Inflammatory macrophage treated with lipopolysaccharide for 1 hour (primary cell): ENCODE measurements around the gene SMURF2.
"Not testable (repeated sequence)": the region's sequence is repeated elsewhere in the genome, so short reads cannot be mapped to it uniquely, and the experiment has no call there.

Experiments used
- DNase-seq, 2 donors: peaks; one replicate each; pipeline ENCODE4 v3.0.0-alpha.2; 2020 to 2022

Gene SMURF2

DNA sequence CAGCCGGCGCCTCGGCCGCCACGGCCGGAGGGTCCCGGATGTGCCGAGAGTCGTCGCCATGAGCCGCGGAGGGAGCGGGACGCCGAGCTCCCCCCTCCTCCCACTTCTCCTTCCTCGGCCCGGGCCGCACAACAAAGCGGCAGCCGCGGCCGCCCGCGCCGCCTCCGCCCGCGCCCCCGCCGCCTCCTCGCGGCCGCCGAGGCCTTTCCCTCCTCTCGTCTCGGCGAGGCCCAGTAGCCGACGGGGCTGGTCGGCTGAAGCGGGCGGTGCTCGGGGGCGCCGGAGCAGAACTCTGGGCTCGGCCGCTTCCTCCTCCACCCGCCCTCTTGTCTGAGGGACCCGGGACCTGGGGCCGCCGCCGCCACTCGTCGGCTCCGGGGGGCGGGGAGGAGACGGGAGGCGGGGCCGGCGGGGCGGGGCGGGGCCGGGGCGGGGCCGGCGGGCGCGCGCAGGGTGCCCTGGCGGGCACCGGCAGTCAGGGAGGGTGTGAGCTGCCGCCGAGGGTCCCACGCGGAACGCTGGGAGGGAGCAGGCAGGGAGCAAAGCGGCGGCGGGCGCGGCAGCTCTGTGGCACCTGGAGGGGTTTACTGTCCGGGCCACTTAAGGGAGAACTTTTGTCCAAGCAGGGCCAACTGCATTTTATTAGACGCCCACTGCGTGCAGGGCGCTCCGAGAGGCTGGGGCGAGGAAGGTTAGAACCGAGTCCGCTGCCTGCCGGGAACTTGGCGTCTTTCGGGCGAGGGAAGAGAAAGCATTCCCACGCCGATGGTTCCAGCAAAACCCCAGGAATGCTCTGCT lies at the start of gene SMURF2:
TSS of gene SMURF2 (minus strand) at position 332 of the 798 bp plus-strand sequence. CDS start 427 bp downstream, outside the sequence.
- peak; percentile 68 to 72 for DNase-seq

DNA sequence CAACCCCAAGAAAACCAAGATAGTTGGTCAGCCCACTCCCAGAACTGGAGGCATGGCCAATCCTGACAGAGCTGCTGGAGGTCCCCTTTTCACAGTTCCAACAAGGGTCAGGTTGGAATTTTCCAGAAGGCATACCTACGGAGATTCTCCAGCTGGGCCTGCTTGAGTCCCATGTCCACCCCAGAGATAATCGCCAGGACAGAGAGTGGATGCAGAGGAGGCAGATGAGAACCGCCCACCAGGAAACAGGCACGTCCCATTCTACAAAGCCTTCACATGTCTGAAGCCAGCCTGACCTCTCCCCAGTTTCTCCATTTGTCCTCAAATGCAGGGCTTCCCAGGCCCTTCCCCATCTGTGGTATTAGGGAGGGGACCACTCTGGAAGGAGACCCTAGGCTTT lies 47.4 kb upstream of the SMURF2 start:
- no peak for DNase-seq

- peak; percentile 80 to 89 for DNase-seq
These were observed 45.0 kb upstream of the SMURF2 start for GRCh38 chr17:64707050-64707591.

DNA sequence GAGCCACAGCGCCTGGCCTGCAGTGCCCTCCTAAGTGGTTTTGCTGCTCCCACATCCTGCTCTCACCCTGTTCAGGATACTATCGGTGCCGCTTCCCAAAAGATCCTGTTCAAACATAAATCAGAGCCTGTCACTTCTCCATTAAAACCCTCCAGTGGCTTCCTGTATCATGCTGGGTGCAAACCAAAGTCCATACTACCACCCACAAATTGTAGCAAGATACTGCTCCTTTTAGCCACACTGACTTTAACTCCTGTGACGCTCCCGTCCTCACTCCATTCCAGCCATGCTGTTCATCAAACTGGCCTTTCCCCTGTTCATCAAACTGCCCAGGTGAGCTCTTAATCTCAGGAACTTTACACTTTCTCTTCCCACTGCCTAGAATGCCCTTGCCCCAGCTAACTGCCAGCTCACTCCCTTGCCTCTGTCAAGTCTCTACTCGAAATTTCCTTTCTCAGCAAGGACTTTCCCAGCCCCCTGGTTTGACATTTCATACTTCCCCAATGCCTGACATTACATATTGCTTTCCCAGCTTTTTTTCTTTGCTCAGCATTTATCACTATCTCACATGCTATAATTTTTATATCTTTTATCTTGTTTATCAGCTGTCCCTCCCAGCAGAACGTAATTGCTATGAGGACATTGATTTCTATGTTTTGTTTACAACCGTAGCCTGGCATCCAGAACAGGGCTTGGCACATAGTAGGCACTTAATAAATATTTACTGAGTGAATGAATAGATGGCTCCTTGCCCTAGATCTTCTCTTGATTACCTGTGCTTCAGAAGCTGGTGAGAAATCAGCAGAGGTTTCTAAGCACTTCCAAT lies 44.3 kb upstream of the SMURF2 start:
- DNase-seq: peak; percentile 86 to 88

DNA sequence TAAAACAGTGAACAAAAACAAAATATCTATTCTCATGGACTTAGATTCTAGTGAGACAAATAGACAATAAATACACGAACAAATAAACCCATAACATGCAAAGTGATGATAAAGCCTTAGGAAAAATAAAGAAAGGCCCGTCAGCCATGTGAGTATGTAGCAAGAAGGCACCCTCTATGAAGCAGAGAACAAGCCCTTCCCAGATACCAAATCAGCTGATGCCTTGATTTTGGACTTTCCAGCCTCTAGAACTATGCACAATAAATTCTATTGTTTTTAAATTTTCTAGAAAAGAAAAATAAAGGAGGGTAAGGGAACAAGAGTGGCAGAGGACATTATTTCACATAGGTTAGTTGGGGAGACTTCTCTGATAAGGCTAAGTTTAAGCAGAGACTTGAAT lies 40.7 kb upstream of the SMURF2 start:
- DNase-seq: no peak

- DNase-seq: no peak
These were observed 36.6 kb upstream of the SMURF2 start for GRCh38 chr17:64698725-64699124.

GRCh38 chr17:64694207-64694606 lies 32.1 kb upstream of the SMURF2 start:
- peak; percentile 93 to 97 for DNase-seq

DNA sequence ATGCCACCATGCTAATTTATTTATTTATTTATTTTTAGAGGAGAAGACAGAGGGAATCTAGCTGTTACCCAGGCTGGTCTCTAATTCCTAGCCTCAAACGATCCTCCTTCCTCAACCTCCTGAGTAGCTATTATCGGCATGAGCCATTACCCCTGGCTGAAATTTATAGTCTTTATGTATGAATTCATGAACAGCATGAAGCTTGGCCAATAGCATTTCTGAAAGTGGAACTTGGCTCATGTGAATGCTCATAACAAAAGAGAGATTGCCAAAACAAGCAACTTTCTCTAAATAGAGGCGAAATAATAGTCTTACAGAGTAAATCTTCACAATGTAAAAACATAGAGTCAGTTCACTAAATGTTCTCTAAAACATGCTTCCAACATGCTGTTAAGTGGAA lies 30.1 kb upstream of the SMURF2 start:
- no peak for DNase-seq

DNA sequence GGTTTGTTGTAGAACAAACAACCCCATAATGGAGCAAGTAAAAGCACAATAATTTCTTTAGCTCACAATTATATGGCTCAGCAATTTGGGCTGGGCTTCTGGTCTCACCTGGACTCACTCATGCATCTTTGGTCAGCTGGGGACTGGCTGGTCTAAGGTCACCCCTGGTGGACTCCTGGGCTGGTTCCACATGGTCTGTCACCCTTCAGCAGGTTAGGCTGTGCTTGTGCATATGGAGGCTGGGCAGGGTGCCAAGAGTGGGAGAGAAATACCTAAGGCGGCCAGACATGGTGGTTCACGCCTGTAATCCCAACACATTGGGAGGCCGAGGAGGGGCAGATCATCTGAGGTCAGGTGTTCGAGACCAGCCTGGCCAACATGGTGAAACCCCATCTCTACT lies 27.0 kb upstream of the SMURF2 start:
- no peak for DNase-seq

DNA sequence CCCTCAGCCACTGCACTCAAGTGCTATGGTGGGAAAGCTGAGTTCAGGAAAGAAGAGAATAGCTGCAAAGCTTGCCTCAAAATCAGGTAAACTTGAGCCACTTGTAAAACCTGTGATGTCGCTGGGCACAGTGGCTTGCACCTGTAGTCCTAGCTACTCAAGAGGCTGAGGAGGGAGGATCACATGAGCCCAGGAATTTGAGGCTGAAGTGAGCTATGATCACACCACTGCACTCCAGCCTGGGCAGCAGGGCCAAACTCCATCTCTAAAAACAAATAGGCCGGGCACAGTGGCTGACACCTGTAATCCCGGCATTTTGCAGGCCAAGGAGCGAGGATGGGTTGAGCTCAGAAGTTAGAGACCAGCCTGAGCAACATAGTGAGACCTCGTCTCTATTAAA lies 26.4 kb upstream of the SMURF2 start:
- no peak for DNase-seq

- DNase-seq: no peak
These were observed 25.9 kb upstream of the SMURF2 start for GRCh38 chr17:64687961-64688360.

- DNase-seq: no peak
These were observed 25.3 kb upstream of the SMURF2 start for GRCh38 chr17:64687376-64687775.

DNA sequence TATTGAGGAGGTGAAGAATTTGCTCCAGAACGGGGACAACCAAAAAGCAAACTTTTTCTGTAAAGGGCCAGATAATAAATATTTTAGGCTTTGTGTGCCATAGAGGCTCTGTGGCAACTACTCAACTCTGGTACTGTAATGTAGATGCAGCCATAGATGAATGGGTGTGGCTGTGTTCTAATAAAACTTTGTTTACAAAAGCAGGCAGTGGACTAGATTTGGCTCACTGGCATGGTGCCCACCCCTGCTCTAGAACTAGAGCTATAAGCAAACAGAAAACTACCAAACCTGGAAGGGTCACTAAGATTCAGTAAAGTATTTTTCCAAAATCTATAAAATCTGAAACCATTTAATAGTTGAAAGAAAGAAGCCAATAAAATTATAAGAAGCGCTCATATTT lies 24.6 kb upstream of the SMURF2 start:
- DNase-seq: no peak

DNA sequence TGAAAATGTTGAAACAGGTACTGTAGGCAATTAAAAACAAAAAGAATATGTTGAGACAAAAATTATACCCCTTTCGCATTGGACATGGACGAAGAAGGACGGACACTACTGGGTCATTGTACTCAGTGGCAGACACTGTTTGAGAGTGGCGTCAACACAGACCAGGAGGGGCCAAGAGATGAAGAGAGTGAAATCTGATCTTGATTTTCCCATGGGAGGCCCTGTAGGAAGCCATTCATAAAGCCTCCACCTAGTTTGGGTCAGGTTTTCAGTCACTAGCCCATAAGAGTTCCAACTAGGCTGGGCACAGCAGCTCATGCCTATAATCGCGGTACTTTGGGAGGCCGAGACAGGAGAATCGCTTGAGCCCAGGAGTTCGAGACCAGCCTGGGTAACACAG lies 23.6 kb upstream of the SMURF2 start:
- DNase-seq: no peak

GRCh38 chr17:64683796-64684195 lies 21.7 kb upstream of the SMURF2 start:
- DNase-seq: no peak

- no peak for DNase-seq
These were observed 20.4 kb upstream of the SMURF2 start for GRCh38 chr17:64682261-64683181.

DNA sequence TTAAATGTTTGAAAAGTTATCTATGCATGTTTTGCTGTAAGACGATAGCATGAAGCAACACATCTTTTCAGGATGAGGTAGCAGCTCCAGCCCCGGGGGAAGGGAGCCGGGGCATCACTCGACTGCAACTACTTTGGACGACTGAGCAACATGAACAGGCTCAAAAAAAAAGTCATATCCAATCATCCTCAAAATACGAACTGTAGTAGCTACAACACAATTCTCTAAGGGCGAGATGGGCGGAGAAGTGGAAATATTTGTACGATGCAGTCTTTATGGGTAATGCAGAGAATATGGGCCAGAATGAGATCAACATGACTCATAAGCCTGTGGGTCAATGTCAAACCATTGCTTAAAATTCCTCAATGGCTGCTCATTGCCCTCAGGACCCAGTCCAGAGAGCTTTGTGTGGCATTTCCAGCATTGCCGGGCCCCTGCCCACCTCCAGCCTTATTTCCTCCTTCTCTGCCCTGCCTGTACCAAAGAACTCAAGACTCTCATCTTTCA lies 17.7 kb upstream of the SMURF2 start:
- peak in 1 of 2 donors; percentile 39 for DNase-seq

DNA sequence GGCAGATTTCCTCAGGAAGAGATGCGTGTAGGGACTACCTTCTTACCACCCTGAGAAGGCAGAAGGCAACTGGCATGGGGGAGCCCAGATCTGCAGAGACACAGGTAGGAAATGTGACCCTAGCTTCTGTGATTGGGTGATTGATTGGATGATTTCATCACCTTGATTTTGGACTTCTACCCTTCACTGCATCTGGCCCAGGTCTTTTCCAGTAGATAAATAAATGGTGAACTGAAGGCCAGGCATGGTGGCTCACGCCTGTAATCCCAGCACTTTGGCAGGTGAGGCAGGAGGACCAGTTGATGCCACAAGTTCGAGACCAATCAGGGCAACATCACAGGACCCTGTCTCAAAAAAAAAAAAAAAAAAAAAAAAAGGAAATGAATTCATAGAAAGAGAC lies 14.7 kb upstream of the SMURF2 start:
- DNase-seq: no peak

- DNase-seq: not testable (repeated sequence)
These were observed 8.9 kb upstream of the SMURF2 start for GRCh38 chr17:64670843-64671590.

- not testable (repeated sequence) for DNase-seq
These were observed 6.0 kb upstream of the SMURF2 start for GRCh38 chr17:64667807-64668721.
